ENCODE measurements around the gene GRID2.
"Not testable (repeated sequence)": the region's sequence is repeated elsewhere in the genome, so short reads cannot be mapped to it uniquely, and the experiment has no call there.

GRID2 gene

GRCh38 chr4:92303621-92304027 is at the start of gene GRID2:
GRID2 (plus strand) TSS chr4:92303966.
- FAIRE-seq: no peak

- FAIRE-seq: no peak
Measured at GRCh38 chr4:92253986-92254671, 49.6 kb upstream of the GRID2 start.

- no peak for FAIRE-seq
Measured at GRCh38 chr4:92254767-92255442, 48.9 kb upstream of the GRID2 start.

- no peak for FAIRE-seq
Measured at GRCh38 chr4:92255920-92256244, 47.9 kb upstream of the GRID2 start.

GRCh38 chr4:92257931-92258857 is 45.6 kb upstream of the GRID2 start:
- FAIRE-seq: no peak

- FAIRE-seq: no peak
Measured at GRCh38 chr4:92261256-92261655, 42.5 kb upstream of the GRID2 start.

GRCh38 chr4:92262371-92262770 is 41.4 kb upstream of the GRID2 start:
- FAIRE-seq: no peak

GRCh38 chr4:92263010-92263409 is 40.8 kb upstream of the GRID2 start:
- no peak for FAIRE-seq

GRCh38 chr4:92263575-92263974 is 40.2 kb upstream of the GRID2 start:
- FAIRE-seq: no peak

GRCh38 chr4:92264163-92264562 is 39.6 kb upstream of the GRID2 start:
- FAIRE-seq: no peak

- FAIRE-seq: no peak
Measured at GRCh38 chr4:92265021-92265420, 38.7 kb upstream of the GRID2 start.

GRCh38 chr4:92265798-92266197 is 38.0 kb upstream of the GRID2 start:
- FAIRE-seq: no peak

- no peak for FAIRE-seq
Measured at GRCh38 chr4:92266521-92266920, 37.2 kb upstream of the GRID2 start.

- no peak for FAIRE-seq
Measured at GRCh38 chr4:92268642-92269041, 35.1 kb upstream of the GRID2 start.

GRCh38 chr4:92270908-92271307 is 32.9 kb upstream of the GRID2 start:
- FAIRE-seq: no peak

GRCh38 chr4:92271551-92271950 is 32.2 kb upstream of the GRID2 start:
- not testable (repeated sequence) for FAIRE-seq

- not testable (repeated sequence) for FAIRE-seq
Measured at GRCh38 chr4:92277057-92277881, 26.5 kb upstream of the GRID2 start.

- no peak for FAIRE-seq
Measured at GRCh38 chr4:92279296-92279695, 24.5 kb upstream of the GRID2 start.

- FAIRE-seq: no peak
Measured at GRCh38 chr4:92299152-92299551, 4.6 kb upstream of the GRID2 start.

- FAIRE-seq: no peak
Measured at GRCh38 chr4:92304121-92304520, 355 bp downstream of the GRID2 start.

- FAIRE-seq: no peak
Measured at GRCh38 chr4:92304606-92305005, 840 bp downstream of the GRID2 start.

- no peak for FAIRE-seq
Measured at GRCh38 chr4:92305148-92305877, 1.5 kb downstream of the GRID2 start.
